A549 (cell line): ENCODE data around the gene NPAS2. TPM values are rescaled to one million over a fixed set of nuclear protein-coding genes. Genes with fewer than 3 reads are reported as not detected.

Source experiments
- ATAC-seq, 2 experiments: fragments of 200-7000 bp in 1 of 2; fragments of >200 bp in 1 of 2; cut with Nextera tagmentation in 1 of 2; cut with Tn5 transposase in 1 of 2; 3 replicates each; pipeline versions ENCODE4 v1.8.0 to v1.9.1; 2018 to 2020; ENCODE audit warnings: mild to moderate bottlenecking in 1 of 2, moderate library complexity in 1 of 2
- CTCF ChIA-PET: fragments of 300-600 bp; sonication (Branson Sonifier 250); formaldehyde crosslinking; extraction: SDS; loops from one replicate; lab custom pipeline; 2021; ENCODE audit warnings: antibody characterized with exemption, inconsistent platforms; lab: Yijun Ruan, JAX
- POLR2A ChIA-PET: fragments of 350-600 bp; formaldehyde crosslinking; extraction: SDS; loops from one replicate; lab custom pipeline; 2021; ENCODE audit warnings: antibody characterized with exemption, inconsistent platforms; lab: Yijun Ruan, JAX
- DNase-seq, 2 experiments: peaks; one replicate each; pipeline versions ENCODE4 v3.0.0 to v3.0.0-alpha.2; 2011 to 2016; ENCODE audit warnings: low read depth in 1 of 2, low spot score in 1 of 2
- FAIRE-seq: peaks from 2 replicates; lab custom pipeline; 2011; peaks lifted over from hg19 to GRCh38; lab: Jason Lieb, UNC
- H3K27ac ChIP-seq, 2 experiments: fragments of >200 bp; sonication (Bioruptor Twin); formaldehyde crosslinking; 3 replicates each; pipeline ENCODE4 v1.5.1; 2016 to 2017
- H3K4me1 ChIP-seq: fragments of >200 bp; sonication (Bioruptor Twin); formaldehyde crosslinking; 3 replicates; pipeline ENCODE4 v1.6.1; 2016
- H3K4me2 ChIP-seq: fragments of >200 bp; sonication (Bioruptor Twin); formaldehyde crosslinking; 3 replicates; pipeline ENCODE4 v1.6.1; 2016
- H3K4me3 ChIP-seq: fragments of >200 bp; sonication (Bioruptor Twin); formaldehyde crosslinking; 3 replicates; pipeline ENCODE4 v1.5.1; 2016
- H3K9me3 ChIP-seq: fragments of >200 bp; sonication (Bioruptor Twin); formaldehyde crosslinking; 3 replicates; pipeline ENCODE4 v1.6.1; 2016
- BHLHE40 ChIP-seq: IDR thresholded peaks from 2 replicates; pipeline ENCODE4 v1.6.1; 2012; ENCODE audit warnings: low read depth, low read length, inconsistent platforms
- CBX2 ChIP-seq: fragments of 200-600 bp; sonication (generic); IDR thresholded peaks from 2 replicates; pipeline ENCODE4 v1.6.1; 2016; ENCODE audit warnings: low read depth, mild to moderate bottlenecking, borderline replicate concordance
- CBX8 ChIP-seq: fragments of 200-600 bp; sonication (generic); IDR thresholded peaks from 2 replicates; pipeline ENCODE4 v1.6.1; 2016
- EP300 ChIP-seq, 2 experiments: fragments of >200 bp; sonication (Bioruptor Twin); formaldehyde crosslinking; IDR thresholded peaks; 2 replicates in 1 of 2; 3 replicates in 1 of 2; pipeline ENCODE4 v1.6.1; 2016 to 2017
- ESRRA ChIP-seq: fragments of 150-350 bp; IDR thresholded peaks from 2 replicates; pipeline ENCODE4 v1.6.1; 2014; ENCODE audit warnings: mild to moderate bottlenecking, low read length, borderline replicate concordance
- FOSL2 ChIP-seq, 2 experiments: fragments of 450-650 bp in 1 of 2; fragments of >200 bp in 1 of 2; sonication (Bioruptor Twin) in 1 of 2; formaldehyde crosslinking; IDR thresholded peaks; 2 replicates each; pipeline versions ENCODE4 v1.5.0 to v1.6.1; 2016 to 2020; ENCODE audit warnings: mild to moderate bottlenecking in 1 of 2, moderate library complexity in 1 of 2
- JUN ChIP-seq, 2 experiments: fragments of >200 bp; sonication (Bioruptor Twin); formaldehyde crosslinking; IDR thresholded peaks; 2 replicates in 1 of 2; 3 replicates in 1 of 2; pipeline ENCODE4 v1.6.1; 2016 to 2017
- JUNB ChIP-seq: fragments of >200 bp; sonication (Bioruptor Twin); formaldehyde crosslinking; IDR thresholded peaks from 2 replicates; pipeline ENCODE4 v1.6.1; 2016
- KDM1A ChIP-seq: fragments of 200-600 bp; sonication (generic); IDR thresholded peaks from 2 replicates; pipeline ENCODE4 v1.6.1; 2016; ENCODE audit warnings: low read depth, mild to moderate bottlenecking
- MYC ChIP-seq: IDR thresholded peaks from 2 replicates; pipeline ENCODE4 v1.6.1; 2012; ENCODE audit warnings: mild to moderate bottlenecking, inconsistent platforms, low read length, improper control_type of control experiment, borderline replicate concordance
- RFX5 ChIP-seq: fragments of 450-650 bp; IDR thresholded peaks from 2 replicates; pipeline ENCODE4 v1.7.1; 2014; ENCODE audit warnings: antibody characterized with exemption, mild to moderate bottlenecking, moderate library complexity
- RNF2 ChIP-seq: fragments of 200-600 bp; sonication (generic); IDR thresholded peaks from 2 replicates; pipeline ENCODE4 v1.6.1; 2016; ENCODE audit warnings: low read depth, mild to moderate bottlenecking, antibody characterized with exemption, moderate library complexity, borderline replicate concordance
- SMC3 ChIP-seq: fragments of >200 bp; sonication (Bioruptor Twin); formaldehyde crosslinking; IDR thresholded peaks from 3 replicates; pipeline ENCODE4 v1.6.1; 2018; ENCODE audit warnings: inconsistent platforms
- ZC3H11A ChIP-seq: fragments of 450-650 bp; IDR thresholded peaks from 2 replicates; pipeline ENCODE4 v1.6.1; 2014; ENCODE audit warnings: antibody characterized with exemption, mild to moderate bottlenecking
- ZSCAN20 ChIP-seq: fragments of 250-450 bp; sonication (Bioruptor Pico); IDR thresholded peaks from 2 replicates; pipeline ENCODE4 v1.8.0; 2022; ENCODE audit warnings: mild to moderate bottlenecking, moderate library complexity
- WGBS: methylation state at CpG from one replicate; pipeline ENCODE4 v1.1.6; 2017; ENCODE audit errors: missing lambda C conversion rate; 5-methylcytosine and 5-hydroxymethylcytosine counted together
- polyA plus RNA-seq, 4 experiments: library from polyadenylated mRNA; depleted of rRNA in 3 of 4; stranded (reverse); fragments of >200 nt; fragmentation: RNase III in 1 of 4; extraction: RNeasy Plus Mini Kit Qiagen cat#74134 plus additional on column Dnase treatment in 1 of 4; gene quantifications; 2 replicates in 3 of 4; 3 replicates in 1 of 4; pipeline ENCODE4 v1.2.3, GENCODE V29; 2011 to 2017
- TF ChIP-seq, protein P1 (sequence below): fragments of >200 bp; sonication (Bioruptor Twin); formaldehyde crosslinking; IDR thresholded peaks from 3 replicates; pipeline ENCODE4 v1.6.1; 2016
- TF ChIP-seq, protein P2 (sequence below): IDR thresholded peaks from 2 replicates; pipeline ENCODE4 v1.6.1; 2012
- TF ChIP-seq, protein P3 (sequence below): fragments of 450-650 bp; IDR thresholded peaks from 2 replicates; pipeline ENCODE4 v1.6.1; 2014; ENCODE audit warnings: antibody characterized with exemption
- TF ChIP-seq, protein P4 (sequence below): fragments of 250-450 bp; sonication (Bioruptor Pico); IDR thresholded peaks from 2 replicates; pipeline ENCODE4 v1.5.0; 2020; ENCODE audit warnings: low read depth, mild to moderate bottlenecking, moderate library complexity

NPAS2 gene
- polyA plus RNA-seq, 2 of the 4 experiments (the other 2 are of a cell fraction) = 31.4 to 56.1 TPM

DNA sequence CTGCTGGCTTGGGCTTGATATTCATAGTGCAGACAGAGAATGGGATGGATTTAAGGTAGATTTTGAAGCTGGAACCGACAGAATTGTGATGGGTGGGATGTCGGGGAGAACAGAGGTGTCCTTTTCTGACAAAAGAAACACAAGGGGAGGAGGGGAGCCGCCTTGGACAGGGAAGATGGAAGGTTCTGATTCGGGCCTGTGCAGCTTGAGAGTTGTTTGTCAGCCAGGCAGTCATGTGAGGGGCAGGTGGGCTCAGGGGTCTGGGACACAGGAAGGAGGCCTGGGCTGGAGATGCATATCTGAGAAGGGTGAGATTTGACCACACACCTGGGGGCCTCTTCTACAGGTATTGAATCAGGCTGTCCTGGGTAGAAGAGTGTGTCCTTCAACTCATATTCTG, 41.4 kb downstream of the NPAS2 start:
- no peak for DNase-seq
- FAIRE-seq = no peak
- TF ChIP-seq RNF2 (no peak), JUNB (no peak), MYC (no peak), ZSCAN20 (no peak), SMC3 (no peak), BHLHE40 (no peak), FOSL2 (IDR thresholded peaks at IDR 0.05) (no peak), FOSL2 (CRISPR knock-in tag; IDR thresholded peaks at IDR 0.05) (no peak), KDM1A (no peak)
- TF ChIP-seq, protein P1, sequence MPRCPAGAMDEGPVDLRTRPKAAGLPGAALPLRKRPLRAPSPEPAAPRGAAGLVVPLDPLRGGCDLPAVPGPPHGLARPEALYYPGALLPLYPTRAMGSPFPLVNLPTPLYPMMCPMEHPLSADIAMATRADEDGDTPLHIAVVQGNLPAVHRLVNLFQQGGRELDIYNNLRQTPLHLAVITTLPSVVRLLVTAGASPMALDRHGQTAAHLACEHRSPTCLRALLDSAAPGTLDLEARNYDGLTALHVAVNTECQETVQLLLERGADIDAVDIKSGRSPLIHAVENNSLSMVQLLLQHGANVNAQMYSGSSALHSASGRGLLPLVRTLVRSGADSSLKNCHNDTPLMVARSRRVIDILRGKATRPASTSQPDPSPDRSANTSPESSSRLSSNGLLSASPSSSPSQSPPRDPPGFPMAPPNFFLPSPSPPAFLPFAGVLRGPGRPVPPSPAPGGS = no peak
- peak overlapping the region; percentile 32; the same call in 2 of the 3 replicates for H3K4me2 ChIP-seq
- ChIA-PET CTCF (interaction anchor here (1.2 to 2.4 kb wide), 3 partner anchors 10 to 255 kb away, joined by 4 to 7 read pairs (median 5); no protein-coding TSS in a partner anchor), POLR2A (no interaction called here)
- ATAC-seq = no peak
- no peaks in the 10 kb centered on the region for H3K9me3 ChIP-seq
- no peak overlapping the region for H3K4me3 ChIP-seq
- WGBS = 90% methylated on average over 4 of the region's 4 CpGs
- peaks cover 84% of the 10 kb centered on the region for H3K4me1 ChIP-seq
- peak overlapping the region; percentile 23 to 47; a peak in 4 of 6 replicates for H3K27ac ChIP-seq

DNA sequence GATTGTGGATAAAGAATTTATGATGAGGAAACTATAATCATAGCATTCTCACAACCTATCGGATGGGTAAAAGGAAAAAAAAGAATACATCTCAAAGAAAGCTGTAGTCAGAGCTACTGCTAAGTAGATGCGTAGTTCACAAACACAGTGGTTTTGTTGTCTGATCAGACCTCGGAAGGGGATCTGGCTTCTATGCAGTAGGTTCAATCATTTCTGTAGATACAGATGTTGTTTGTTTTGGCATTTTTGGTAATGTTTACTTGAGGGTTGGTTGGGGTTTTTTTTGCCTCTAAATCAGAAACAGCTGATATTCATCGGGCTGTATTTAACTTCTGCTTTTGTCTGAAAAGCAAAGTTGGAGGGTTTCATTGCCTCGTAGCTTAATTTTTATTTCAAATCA, 42.1 kb downstream of the NPAS2 start:
- Histone ChIP-seq H3K4me1 (peaks cover 82% of the 10 kb centered on the region), H3K27ac (peak overlapping the region in 1 of 2 experiments; percentile 24; a peak in 1 of 6 replicates), H3K4me3 (no peak overlapping the region), H3K9me3 (no peaks in the 10 kb centered on the region), H3K4me2 (peak overlapping the region; percentile 32; the same call in 2 of the 3 replicates)
- WGBS = 81% methylated on average over 5 of the region's 5 CpGs
- TF ChIP-seq, protein P2, sequence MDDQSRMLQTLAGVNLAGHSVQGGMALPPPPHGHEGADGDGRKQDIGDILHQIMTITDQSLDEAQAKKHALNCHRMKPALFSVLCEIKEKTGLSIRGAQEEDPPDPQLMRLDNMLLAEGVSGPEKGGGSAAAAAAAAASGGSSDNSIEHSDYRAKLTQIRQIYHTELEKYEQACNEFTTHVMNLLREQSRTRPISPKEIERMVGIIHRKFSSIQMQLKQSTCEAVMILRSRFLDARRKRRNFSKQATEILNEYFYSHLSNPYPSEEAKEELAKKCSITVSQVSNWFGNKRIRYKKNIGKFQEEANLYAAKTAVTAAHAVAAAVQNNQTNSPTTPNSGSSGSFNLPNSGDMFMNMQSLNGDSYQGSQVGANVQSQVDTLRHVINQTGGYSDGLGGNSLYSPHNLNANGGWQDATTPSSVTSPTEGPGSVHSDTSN = no peak
- TF ChIP-seq CBX8 = no peak
- TF ChIP-seq ZC3H11A = no peak
- TF ChIP-seq EP300 (IDR thresholded peaks at IDR 0.05) = no peak
- no peak for TF ChIP-seq FOSL2 (IDR thresholded peaks at IDR 0.05)
- TF ChIP-seq FOSL2 (CRISPR knock-in tag; IDR thresholded peaks at IDR 0.05) = no peak
- TF ChIP-seq, protein P3, sequence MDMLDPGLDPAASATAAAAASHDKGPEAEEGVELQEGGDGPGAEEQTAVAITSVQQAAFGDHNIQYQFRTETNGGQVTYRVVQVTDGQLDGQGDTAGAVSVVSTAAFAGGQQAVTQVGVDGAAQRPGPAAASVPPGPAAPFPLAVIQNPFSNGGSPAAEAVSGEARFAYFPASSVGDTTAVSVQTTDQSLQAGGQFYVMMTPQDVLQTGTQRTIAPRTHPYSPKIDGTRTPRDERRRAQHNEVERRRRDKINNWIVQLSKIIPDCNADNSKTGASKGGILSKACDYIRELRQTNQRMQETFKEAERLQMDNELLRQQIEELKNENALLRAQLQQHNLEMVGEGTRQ = no peak
- ChIA-PET CTCF (interaction anchor here (1.2 to 2.4 kb wide), 2 partner anchors 9 to 256 kb away, joined by 4 to 7 read pairs; no protein-coding TSS in a partner anchor), POLR2A (no interaction called here)
- no peak for ATAC-seq
- FAIRE-seq = no peak
- DNase-seq = no peak

DNA sequence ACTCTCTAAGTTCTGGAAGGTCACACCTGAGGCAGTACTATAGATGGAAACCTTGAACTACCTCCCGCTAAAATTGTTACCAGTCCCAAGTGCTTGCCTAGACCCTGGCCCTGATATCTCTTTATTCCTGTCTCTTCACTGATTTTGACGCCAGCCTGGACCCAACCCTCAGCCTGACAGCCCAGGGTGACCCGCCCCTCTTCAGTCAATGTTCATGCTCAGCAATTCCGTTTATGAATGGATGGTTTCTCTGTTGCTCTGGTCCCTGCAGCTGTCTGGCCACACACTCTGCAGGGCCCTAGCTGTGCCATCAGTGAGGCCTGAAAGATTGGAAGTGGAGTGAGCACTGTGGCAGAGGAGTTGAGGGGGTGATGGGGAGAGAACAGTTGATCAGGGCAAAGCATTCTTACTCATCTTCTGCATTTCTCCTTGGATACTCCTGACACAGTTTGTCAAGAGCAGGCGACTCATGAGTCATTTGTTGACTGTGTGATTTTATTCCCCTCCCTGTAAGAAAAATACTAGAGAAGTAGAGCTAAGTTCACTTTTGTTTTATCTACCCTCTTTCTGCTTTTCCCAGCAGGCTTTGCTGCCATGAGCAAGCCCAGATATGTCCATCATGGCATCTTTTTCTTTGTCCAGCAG, 46.0 kb downstream of the NPAS2 start:
- CTCF ChIA-PET = interaction anchor here (0.9 to 2.0 kb wide), 5 partner anchors 9 to 259 kb away, joined by 3 to 6 read pairs (median 4); no protein-coding TSS in a partner anchor
- H3K4me1 ChIP-seq = peaks cover 50% of the 10 kb centered on the region

More for the DNA sequence above, 46.0 kb downstream of the NPAS2 start:
- TF ChIP-seq CBX2 = no peak
- TF ChIP-seq ESRRA = no peak
- TF ChIP-seq RFX5 = peak; percentile 96
- TF ChIP-seq JUN (IDR thresholded peaks at IDR 0.05) = peak in 1 of 2 experiments; percentile 38; a peak in 2 of 5 replicates
- TF ChIP-seq, protein P1 = 0 out of 3 replicates have a peak, but pooled peaks have one; percentile 43
- TF ChIP-seq, protein P4, sequence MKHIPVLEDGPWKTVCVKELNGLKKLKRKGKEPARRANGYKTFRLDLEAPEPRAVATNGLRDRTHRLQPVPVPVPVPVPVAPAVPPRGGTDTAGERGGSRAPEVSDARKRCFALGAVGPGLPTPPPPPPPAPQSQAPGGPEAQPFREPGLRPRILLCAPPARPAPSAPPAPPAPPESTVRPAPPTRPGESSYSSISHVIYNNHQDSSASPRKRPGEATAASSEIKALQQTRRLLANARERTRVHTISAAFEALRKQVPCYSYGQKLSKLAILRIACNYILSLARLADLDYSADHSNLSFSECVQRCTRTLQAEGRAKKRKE = no peak
- peak; percentile 70; the same call in 1 of the 2 replicates for TF ChIP-seq JUNB
- peak; percentile 20; the same call in 1 of the 3 replicates for TF ChIP-seq SMC3
- peak; percentile 58 for TF ChIP-seq FOSL2 (IDR thresholded peaks at IDR 0.05)
- TF ChIP-seq FOSL2 (CRISPR knock-in tag; IDR thresholded peaks at IDR 0.05) = peak; percentile 83
- POLR2A ChIA-PET = interaction anchor here (1.2 kb wide), 1 partner anchor 13 kb away, joined by 3 read pairs; no protein-coding TSS in a partner anchor
- peak; percentile 86 to 87 for ATAC-seq
- H3K4me2 ChIP-seq = peak overlapping the region; percentile 55
- DNase-seq = peak; percentile 35 to 70
- peaks cover 17% of the 10 kb centered on the region; the same call in 2 of the 3 replicates for H3K9me3 ChIP-seq
- no peak overlapping the region for H3K4me3 ChIP-seq
- WGBS = 41% methylated on average over 5 of the region's 5 CpGs
- FAIRE-seq = no peak
- peak overlapping the region; percentile 59 to 75; a peak in 5 of 6 replicates for H3K27ac ChIP-seq
